Lower leg skin (tissue), 3 donors: ENCODE measurements around the gene PHF11.

Experiments used
- CTCF ChIP-seq, 3 donors: fragments of 450-650 bp; IDR thresholded peaks; one replicate each; pipeline ENCODE4 v1.5.1; 2016; ENCODE audit warnings: antibody characterized with exemption in 3 of 3, mild to moderate bottlenecking in 3 of 3, moderate library complexity in 2 of 3
- POLR2A ChIP-seq, 2 donors: fragments of 450-650 bp; IDR thresholded peaks; one replicate each; pipeline ENCODE4 v1.6.1; 2016 to 2017; ENCODE audit warnings: antibody characterized with exemption in 2 of 2, mild to moderate bottlenecking in 1 of 2, moderate library complexity in 1 of 2

GRCh38 chr13:49553888-49554287, 58.1 kb downstream of the PHF11 start:
- TF ChIP-seq CTCF (IDR thresholded peaks at IDR 0.05) (no peak), POLR2A (IDR thresholded peaks at IDR 0.05) (no peak)
